Measurements from ENCODE around the gene MYBPHL. TPM values are rescaled to one million over a fixed set of nuclear protein-coding genes. Genes with fewer than 3 reads are reported as not detected.

MYBPHL gene
- total and polyA plus RNA-seq, 2 of the 13 experiments (the other 11 are each of a cell fraction or from before 2014, with no cell fraction given): 3.7 to 3.8 TPM

DNA sequence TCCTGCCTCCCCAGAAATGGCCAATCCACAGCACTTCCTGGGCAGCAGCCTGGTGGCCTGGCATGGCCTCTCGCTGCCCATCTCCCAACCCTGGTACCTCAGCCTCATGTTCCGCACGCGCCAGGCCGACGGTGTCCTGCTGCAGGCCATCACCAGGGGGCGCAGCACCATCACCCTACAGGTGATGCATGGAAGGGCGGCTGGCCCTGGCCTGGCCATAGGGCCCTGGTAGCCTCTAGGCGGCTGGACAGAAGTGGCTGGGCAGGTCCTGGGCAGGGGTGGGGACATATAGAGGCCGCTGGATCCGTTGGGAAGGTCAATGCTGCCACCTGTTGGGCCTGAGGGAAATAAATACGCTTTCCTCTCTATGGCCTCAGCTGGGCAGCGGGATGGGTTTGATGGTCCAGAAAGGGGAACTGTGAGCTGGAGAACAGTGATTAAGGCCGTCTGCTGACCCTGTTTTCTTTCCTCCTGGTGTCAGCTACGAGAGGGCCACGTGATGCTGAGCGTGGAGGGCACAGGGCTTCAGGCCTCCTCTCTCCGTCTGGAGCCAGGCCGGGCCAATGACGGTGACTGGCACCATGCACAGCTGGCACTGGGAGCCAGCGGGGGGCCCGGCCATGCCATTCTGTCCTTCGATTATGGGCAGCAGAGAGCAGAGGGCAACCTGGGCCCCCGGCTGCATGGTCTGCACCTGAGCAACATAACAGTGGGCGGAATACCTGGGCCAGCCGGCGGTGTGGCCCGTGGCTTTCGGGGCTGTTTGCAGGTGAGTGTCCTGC is 43.0 kb downstream of the MYBPHL start (continued):
- TF ChIP-seq SRSF1 (optimal IDR thresholded peaks at IDR 0.05; ENCODE audit: low read depth, low read length) (no peak), NFRKB (IDR thresholded peaks at IDR 0.05) (no peak), ZNF781 (CRISPR knock-in tag; IDR thresholded peaks at IDR 0.05; ENCODE audit: borderline replicate concordance, not compliant biosample characterization) (no peak), AGO2 (optimal IDR thresholded peaks at IDR 0.05; ENCODE audit: low read depth, low read length) (no peak), PITX1 (CRISPR knock-in tag; IDR thresholded peaks at IDR 0.05) (no peak; the same call in 1 of the 2 replicates), HNRNPK (IDR thresholded peaks at IDR 0.05; ENCODE audit: low read depth, low read length, poor library complexity, severe bottlenecking) (no peak), IKZF1 (IDR thresholded peaks at IDR 0.05) (no peak), SNAPC2 (CRISPR knock-in tag; IDR thresholded peaks at IDR 0.05) (no peak), ZNF816 (CRISPR knock-in tag; IDR thresholded peaks at IDR 0.05; ENCODE audit: borderline replicate concordance) (no peak), ATM (IDR thresholded peaks at IDR 0.05; ENCODE audit: borderline replicate concordance) (no peak), SPEN (CRISPR knock-in tag; IDR thresholded peaks at IDR 0.05; ENCODE audit: low read depth) (peak; percentile 94), MAFK (conservative IDR thresholded peaks at IDR 0.05 in 1 of 2, IDR thresholded peaks at IDR 0.05 in 1 of 2; ENCODE audit: low read length in 2 of 2) (no peak), ZNF430 (CRISPR knock-in tag; IDR thresholded peaks at IDR 0.05) (peak; percentile 85; the same call in 1 of the 2 replicates), YEATS2 (CRISPR knock-in tag; IDR thresholded peaks at IDR 0.05; ENCODE audit: borderline replicate concordance) (peak; percentile 69; the same call in 1 of the 2 replicates), ZSCAN22 (CRISPR knock-in tag; IDR thresholded peaks at IDR 0.05) (no peak), NFE2L1 (CRISPR knock-in tag; IDR thresholded peaks at IDR 0.05; ENCODE audit: borderline replicate concordance) (no peak), ZNF703 (CRISPR knock-in tag; IDR thresholded peaks at IDR 0.05; ENCODE audit: borderline replicate concordance) (no peak), ZNF253 (CRISPR knock-in tag; IDR thresholded peaks at IDR 0.05; ENCODE audit: borderline replicate concordance) (no peak), KAT7 (CRISPR knock-in tag; IDR thresholded peaks at IDR 0.05; ENCODE audit: borderline replicate concordance) (peak; percentile 86; the same call in 1 of the 2 replicates), ZNF546 (CRISPR knock-in tag; conservative IDR thresholded peaks at IDR 0.05) (no peak), DR1 (CRISPR knock-in tag; IDR thresholded peaks at IDR 0.05) (no peak; the same call in 1 of the 2 replicates), MTF2 (CRISPR knock-in tag; IDR thresholded peaks at IDR 0.05; ENCODE audit: borderline replicate concordance) (no peak), MYC (CRISPR knock-in tag; IDR thresholded peaks at IDR 0.05; ENCODE audit: borderline replicate concordance) (peak; percentile 91), KLF15 (CRISPR knock-in tag; IDR thresholded peaks at IDR 0.05; ENCODE audit: borderline replicate concordance) (no peak)
- TF ChIP-seq, protein P1, sequence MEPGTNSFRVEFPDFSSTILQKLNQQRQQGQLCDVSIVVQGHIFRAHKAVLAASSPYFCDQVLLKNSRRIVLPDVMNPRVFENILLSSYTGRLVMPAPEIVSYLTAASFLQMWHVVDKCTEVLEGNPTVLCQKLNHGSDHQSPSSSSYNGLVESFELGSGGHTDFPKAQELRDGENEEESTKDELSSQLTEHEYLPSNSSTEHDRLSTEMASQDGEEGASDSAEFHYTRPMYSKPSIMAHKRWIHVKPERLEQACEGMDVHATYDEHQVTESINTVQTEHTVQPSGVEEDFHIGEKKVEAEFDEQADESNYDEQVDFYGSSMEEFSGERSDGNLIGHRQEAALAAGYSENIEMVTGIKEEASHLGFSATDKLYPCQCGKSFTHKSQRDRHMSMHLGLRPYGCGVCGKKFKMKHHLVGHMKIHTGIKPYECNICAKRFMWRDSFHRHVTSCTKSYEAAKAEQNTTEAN (CRISPR knock-in tag; conservative IDR thresholded peaks at IDR 0.05): no peak
- TF ChIP-seq, protein P2, sequence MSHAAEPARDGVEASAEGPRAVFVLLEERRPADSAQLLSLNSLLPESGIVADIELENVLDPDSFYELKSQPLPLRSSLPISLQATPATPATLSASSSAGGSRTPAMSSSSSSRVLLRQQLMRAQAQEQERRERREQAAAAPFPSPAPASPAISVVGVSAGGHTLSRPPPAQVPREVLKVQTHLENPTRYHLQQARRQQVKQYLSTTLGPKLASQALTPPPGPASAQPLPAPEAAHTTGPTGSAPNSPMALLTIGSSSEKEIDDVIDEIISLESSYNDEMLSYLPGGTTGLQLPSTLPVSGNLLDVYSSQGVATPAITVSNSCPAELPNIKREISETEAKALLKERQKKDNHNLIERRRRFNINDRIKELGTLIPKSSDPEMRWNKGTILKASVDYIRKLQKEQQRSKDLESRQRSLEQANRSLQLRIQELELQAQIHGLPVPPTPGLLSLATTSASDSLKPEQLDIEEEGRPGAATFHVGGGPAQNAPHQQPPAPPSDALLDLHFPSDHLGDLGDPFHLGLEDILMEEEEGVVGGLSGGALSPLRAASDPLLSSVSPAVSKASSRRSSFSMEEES (CRISPR knock-in tag; IDR thresholded peaks at IDR 0.05): peak; percentile 81; the same call in 1 of the 2 replicates
- TF ChIP-seq, protein P3, sequence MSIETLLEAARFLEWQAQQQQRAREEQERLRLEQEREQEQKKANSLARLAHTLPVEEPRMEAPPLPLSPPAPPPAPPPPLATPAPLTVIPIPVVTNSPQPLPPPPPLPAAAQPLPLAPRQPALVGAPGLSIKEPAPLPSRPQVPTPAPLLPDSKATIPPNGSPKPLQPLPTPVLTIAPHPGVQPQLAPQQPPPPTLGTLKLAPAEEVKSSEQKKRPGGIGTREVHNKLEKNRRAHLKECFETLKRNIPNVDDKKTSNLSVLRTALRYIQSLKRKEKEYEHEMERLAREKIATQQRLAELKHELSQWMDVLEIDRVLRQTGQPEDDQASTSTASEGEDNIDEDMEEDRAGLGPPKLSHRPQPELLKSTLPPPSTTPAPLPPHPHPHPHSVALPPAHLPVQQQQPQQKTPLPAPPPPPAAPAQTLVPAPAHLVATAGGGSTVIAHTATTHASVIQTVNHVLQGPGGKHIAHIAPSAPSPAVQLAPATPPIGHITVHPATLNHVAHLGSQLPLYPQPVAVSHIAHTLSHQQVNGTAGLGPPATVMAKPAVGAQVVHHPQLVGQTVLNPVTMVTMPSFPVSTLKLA (IDR thresholded peaks at IDR 0.05): no peak
